ENCODE data around the gene MC1R.

The MC1R gene

DNA sequence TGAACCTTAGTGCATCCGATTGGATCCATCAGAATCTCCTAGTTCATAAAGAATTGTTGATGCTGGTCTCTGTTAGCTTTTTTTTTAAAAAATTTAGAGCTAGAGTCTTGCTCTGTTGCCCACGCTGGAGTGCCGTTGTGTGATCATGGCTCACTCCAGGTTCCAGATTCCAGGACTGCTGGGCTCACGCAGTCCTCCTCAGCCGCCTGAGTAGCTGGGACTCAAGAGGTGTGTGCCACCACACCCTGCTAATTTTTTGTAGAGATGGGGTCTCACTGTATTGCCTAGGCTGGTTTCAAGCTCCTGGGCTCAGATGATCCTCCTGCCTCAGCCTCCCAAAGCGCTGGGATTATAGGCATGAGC is 37.3 kb upstream of the MC1R start:
- no peak for TF ChIP-seq EZH2phosphoT487 (IDR thresholded peaks at IDR 0.05; ENCODE audit: low read depth)
- TF ChIP-seq, protein P1, sequence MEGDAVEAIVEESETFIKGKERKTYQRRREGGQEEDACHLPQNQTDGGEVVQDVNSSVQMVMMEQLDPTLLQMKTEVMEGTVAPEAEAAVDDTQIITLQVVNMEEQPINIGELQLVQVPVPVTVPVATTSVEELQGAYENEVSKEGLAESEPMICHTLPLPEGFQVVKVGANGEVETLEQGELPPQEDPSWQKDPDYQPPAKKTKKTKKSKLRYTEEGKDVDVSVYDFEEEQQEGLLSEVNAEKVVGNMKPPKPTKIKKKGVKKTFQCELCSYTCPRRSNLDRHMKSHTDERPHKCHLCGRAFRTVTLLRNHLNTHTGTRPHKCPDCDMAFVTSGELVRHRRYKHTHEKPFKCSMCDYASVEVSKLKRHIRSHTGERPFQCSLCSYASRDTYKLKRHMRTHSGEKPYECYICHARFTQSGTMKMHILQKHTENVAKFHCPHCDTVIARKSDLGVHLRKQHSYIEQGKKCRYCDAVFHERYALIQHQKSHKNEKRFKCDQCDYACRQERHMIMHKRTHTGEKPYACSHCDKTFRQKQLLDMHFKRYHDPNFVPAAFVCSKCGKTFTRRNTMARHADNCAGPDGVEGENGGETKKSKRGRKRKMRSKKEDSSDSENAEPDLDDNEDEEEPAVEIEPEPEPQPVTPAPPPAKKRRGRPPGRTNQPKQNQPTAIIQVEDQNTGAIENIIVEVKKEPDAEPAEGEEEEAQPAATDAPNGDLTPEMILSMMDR (IDR thresholded peaks at IDR 0.05; ENCODE audit: low read depth, low read length) = no peak
- Histone ChIP-seq H3K4me1 (ENCODE audit: low read length) (no peaks in the 10 kb centered on the region), H4K20me1 (ENCODE audit: insufficient read depth, low read length) (peaks cover 14% of the 10 kb centered on the region), H3K9me3 (ENCODE audit: insufficient read depth, low read length) (no peaks in the 10 kb centered on the region), H3K36me3 (replicated peaks; ENCODE audit: low read depth, low read length) (peaks cover 44% of the 10 kb centered on the region), H3K9ac (ENCODE audit: low read length) (no peak overlapping the region), H3K79me2 (ENCODE audit: low read length) (peaks cover 55% of the 10 kb centered on the region), H3K4me3 (ENCODE audit: low read length) (no peak overlapping the region), H2AFZ (ENCODE audit: low read depth, low read length) (no peak overlapping the region), H3K4me2 (ENCODE audit: low read length) (no peak overlapping the region), H3K27ac (ENCODE audit: low read length) (no peak overlapping the region), H3K27me3 (ENCODE audit: low read depth, low read length) (no peaks in the 10 kb centered on the region)

DNA sequence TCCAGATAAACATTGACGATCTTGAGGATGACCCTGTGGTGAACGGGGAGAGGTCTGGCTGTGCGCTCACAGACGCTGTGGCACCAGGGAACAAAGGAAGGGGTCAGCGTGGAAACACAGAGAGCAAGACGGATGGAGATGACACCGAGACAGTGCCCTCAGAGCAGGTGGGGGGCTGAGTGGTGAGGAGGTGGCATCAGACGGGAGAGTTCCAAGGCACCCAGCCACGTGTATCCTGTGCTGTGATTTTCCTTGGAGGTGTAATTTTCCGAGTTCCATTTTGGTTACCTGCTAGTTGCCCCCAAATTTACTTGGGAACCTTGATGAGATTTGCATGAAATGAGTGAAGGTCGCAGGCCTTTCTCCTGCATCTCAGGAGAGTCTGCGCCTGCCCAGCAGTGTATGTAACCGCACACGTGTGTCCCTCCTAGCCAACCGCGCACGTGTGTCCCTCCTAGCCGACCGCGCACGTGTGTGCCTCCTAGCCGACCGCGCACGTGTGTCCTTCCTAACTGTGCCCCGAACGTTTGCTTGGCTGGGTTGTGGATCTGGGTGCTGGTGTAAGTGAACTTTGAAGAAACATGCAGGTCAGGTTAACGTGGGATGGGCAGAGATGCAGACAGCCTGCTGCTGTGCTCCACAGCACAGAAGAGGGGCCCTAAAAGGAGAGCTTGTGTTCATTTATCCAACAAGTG is 35.2 kb upstream of the MC1R start:
- Histone ChIP-seq H3K9ac (ENCODE audit: low read length) (no peak overlapping the region), H3K9me3 (ENCODE audit: insufficient read depth, low read length) (no peaks in the 10 kb centered on the region), H3K79me2 (ENCODE audit: low read length) (peaks cover 37% of the 10 kb centered on the region), H2AFZ (ENCODE audit: low read depth, low read length) (no peak overlapping the region), H3K27ac (ENCODE audit: low read length) (no peak overlapping the region), H3K4me2 (ENCODE audit: low read length) (no peak overlapping the region), H3K36me3 (replicated peaks; ENCODE audit: low read depth, low read length) (peaks cover 46% of the 10 kb centered on the region), H3K4me1 (ENCODE audit: low read length) (no peaks in the 10 kb centered on the region), H3K4me3 (ENCODE audit: low read length) (no peak overlapping the region), H3K27me3 (ENCODE audit: low read depth, low read length) (no peaks in the 10 kb centered on the region), H4K20me1 (ENCODE audit: insufficient read depth, low read length) (peaks cover 14% of the 10 kb centered on the region)
- TF ChIP-seq, protein P1 (IDR thresholded peaks at IDR 0.05; ENCODE audit: low read depth, low read length) = no peak
- no peak for TF ChIP-seq EZH2phosphoT487 (IDR thresholded peaks at IDR 0.05; ENCODE audit: low read depth)

DNA sequence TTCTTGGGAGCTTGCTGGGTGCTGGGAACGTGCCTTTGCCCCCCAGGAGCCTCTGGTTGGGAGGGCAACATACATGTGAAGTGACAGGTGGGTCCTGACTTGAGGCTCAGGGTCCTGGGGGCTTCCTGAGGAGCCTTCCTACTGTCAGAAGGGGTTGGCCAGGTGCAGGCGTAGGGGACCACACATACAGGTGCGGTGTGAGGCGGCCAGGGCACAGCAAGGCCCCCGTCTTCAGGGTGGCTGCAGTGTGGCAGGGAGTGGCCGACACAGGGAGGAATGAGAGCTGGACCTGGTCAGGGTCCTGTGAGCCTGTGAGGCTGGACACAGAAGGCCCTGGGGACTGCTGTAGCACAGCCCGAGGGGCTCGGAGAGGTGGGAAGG is 34.6 kb upstream of the MC1R start:
- no peak overlapping the region for H2AFZ ChIP-seq (ENCODE audit: low read depth, low read length)
- H3K27me3 ChIP-seq (ENCODE audit: low read depth, low read length) = no peaks in the 10 kb centered on the region
- no peak overlapping the region for H3K9ac ChIP-seq (ENCODE audit: low read length)
- H3K79me2 ChIP-seq (ENCODE audit: low read length) = peaks cover 32% of the 10 kb centered on the region
- H3K36me3 ChIP-seq (replicated peaks; ENCODE audit: low read depth, low read length) = peaks cover 42% of the 10 kb centered on the region
- H3K9me3 ChIP-seq (ENCODE audit: insufficient read depth, low read length) = no peaks in the 10 kb centered on the region
- H3K4me2 ChIP-seq (ENCODE audit: low read length) = no peak overlapping the region
- no peaks in the 10 kb centered on the region for H3K4me1 ChIP-seq (ENCODE audit: low read length)
- H3K4me3 ChIP-seq (ENCODE audit: low read length) = no peak overlapping the region
- no peak overlapping the region for H3K27ac ChIP-seq (ENCODE audit: low read length)
- TF ChIP-seq, protein P1 (IDR thresholded peaks at IDR 0.05; ENCODE audit: low read depth, low read length) = no peak
- TF ChIP-seq EZH2phosphoT487 (IDR thresholded peaks at IDR 0.05; ENCODE audit: low read depth) = no peak
- peaks cover 14% of the 10 kb centered on the region for H4K20me1 ChIP-seq (ENCODE audit: insufficient read depth, low read length)

DNA sequence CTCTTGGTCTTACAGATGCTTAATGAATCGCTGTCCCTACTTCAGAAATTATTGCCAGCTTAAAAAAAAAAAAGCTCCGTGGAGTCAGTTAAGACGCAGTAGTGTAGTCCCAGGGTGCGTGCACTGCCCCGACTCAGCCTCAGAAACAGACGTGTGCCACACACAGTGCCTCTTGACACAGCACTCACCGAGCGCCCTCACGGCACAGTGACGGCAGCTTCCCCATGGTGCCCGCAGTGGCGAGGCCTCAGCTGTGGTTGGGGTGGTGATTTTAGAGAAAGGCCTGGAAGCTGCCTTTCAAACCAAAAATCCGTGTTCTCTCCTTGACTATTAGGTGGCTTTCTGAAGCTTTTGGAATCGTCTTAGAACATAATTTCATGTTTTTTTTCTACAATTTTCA is 31.4 kb upstream of the MC1R start:
- Histone ChIP-seq H3K9ac (ENCODE audit: low read length) (no peak overlapping the region), H3K36me3 (replicated peaks; ENCODE audit: low read depth, low read length) (peaks cover 46% of the 10 kb centered on the region), H3K4me2 (ENCODE audit: low read length) (no peak overlapping the region), H3K4me3 (ENCODE audit: low read length) (no peak overlapping the region), H3K9me3 (ENCODE audit: insufficient read depth, low read length) (no peaks in the 10 kb centered on the region), H3K27ac (ENCODE audit: low read length) (no peak overlapping the region), H2AFZ (ENCODE audit: low read depth, low read length) (no peak overlapping the region), H4K20me1 (ENCODE audit: insufficient read depth, low read length) (peaks cover 11% of the 10 kb centered on the region), H3K79me2 (ENCODE audit: low read length) (peaks cover 6% of the 10 kb centered on the region; the same call in 1 of the 2 replicates), H3K4me1 (ENCODE audit: low read length) (no peaks in the 10 kb centered on the region), H3K27me3 (ENCODE audit: low read depth, low read length) (no peaks in the 10 kb centered on the region)
- TF ChIP-seq, protein P1 (IDR thresholded peaks at IDR 0.05; ENCODE audit: low read depth, low read length) = no peak
